Esophagus muscularis mucosa (tissue), 4 donors: ENCODE measurements around the gene FLRT1.

Experiments used
- EP300 ChIP-seq: sonication (generic); formaldehyde crosslinking; IDR thresholded peaks from one replicate; pipeline ENCODE4 v1.6.1; 2017; ENCODE audit warnings: antibody characterized with exemption
- POLR2AphosphoS5 ChIP-seq, 2 donors: sonication (generic); formaldehyde crosslinking; IDR thresholded peaks; one replicate each; pipeline ENCODE4 v1.6.1; 2017; ENCODE audit warnings: antibody characterized with exemption in 2 of 2
- TF ChIP-seq, protein P1 (sequence below), 3 experiments: fragments of 200-600 bp in 2 of 3; fragments of 450-650 bp in 1 of 3; sonication (generic) in 2 of 3; IDR thresholded peaks; one replicate each; pipeline ENCODE4 v1.5.1; 2017 to 2019; ENCODE audit warnings: antibody characterized with exemption in 3 of 3, mild to moderate bottlenecking in 2 of 3, moderate library complexity in 1 of 3

DNA sequence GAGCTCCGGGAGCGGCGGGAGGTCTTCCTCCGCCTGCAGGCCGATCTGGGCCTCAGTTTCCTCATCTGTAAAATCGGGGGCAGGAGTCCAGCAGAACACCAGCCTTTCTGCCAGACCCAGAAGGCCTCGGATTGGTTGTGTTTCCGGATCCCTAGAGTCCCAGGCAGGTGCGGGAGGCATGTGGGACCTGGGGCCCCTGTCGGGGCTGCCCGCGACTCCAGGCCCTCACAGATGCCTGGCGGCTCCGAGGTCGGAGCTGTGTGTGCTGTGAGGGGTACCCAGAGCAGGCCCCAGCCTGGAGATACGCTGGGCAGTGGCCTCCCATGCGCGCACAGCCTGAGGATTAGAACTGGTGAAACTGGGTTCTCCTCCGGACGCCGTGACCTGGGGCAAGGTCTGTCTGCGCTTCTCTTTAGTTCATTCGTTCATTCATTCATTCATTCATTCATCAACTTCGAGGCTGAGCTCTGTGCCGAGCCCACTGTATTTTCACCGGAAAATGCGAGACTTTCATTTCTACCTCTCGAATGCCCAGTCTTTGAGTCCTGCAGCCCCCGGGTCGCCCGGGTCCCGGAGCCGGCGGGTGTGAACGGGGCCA lies 24.6 kb downstream of the FLRT1 start:
- TF ChIP-seq EP300 (no peak), POLR2AphosphoS5 (IDR thresholded peaks at IDR 0.05) (no peak)
- TF ChIP-seq, protein P1, sequence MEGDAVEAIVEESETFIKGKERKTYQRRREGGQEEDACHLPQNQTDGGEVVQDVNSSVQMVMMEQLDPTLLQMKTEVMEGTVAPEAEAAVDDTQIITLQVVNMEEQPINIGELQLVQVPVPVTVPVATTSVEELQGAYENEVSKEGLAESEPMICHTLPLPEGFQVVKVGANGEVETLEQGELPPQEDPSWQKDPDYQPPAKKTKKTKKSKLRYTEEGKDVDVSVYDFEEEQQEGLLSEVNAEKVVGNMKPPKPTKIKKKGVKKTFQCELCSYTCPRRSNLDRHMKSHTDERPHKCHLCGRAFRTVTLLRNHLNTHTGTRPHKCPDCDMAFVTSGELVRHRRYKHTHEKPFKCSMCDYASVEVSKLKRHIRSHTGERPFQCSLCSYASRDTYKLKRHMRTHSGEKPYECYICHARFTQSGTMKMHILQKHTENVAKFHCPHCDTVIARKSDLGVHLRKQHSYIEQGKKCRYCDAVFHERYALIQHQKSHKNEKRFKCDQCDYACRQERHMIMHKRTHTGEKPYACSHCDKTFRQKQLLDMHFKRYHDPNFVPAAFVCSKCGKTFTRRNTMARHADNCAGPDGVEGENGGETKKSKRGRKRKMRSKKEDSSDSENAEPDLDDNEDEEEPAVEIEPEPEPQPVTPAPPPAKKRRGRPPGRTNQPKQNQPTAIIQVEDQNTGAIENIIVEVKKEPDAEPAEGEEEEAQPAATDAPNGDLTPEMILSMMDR (IDR thresholded peaks at IDR 0.05), result no peak
